CD4-positive, alpha-beta memory T cell (primary cell): ENCODE results near the gene CENPP. TPM values are rescaled to one million over a fixed set of nuclear protein-coding genes. Genes with fewer than 3 reads are reported as not detected.

Experiments used
- CTCF ChIA-PET: fragments of 350-600 bp; sonication (Branson Sonifier 250); formaldehyde crosslinking; loops from one replicate; lab custom pipeline; 2021; ENCODE audit warnings: inconsistent platforms; ENCODE audit not compliant: partially characterized antibody; lab: Charles Lee
- POLR2A ChIA-PET: fragments of 350-600 bp; sonication (Branson Sonifier 250); formaldehyde crosslinking; loops from one replicate; lab custom pipeline; 2021; ENCODE audit not compliant: partially characterized antibody; lab: Charles Lee
- DNase-seq, 5 donors: peaks; one replicate each; pipeline versions ENCODE4 v3.0.0 to v3.0.0-alpha.2; 2020 to 2022; ENCODE audit warnings: mixed read lengths in 1 of 5
- H3K27ac ChIP-seq: one replicate; pipeline ENCODE4 v1.7.0; 2013; ENCODE audit warnings: low read depth, low read length
- H3K27me3 ChIP-seq: 2 replicates; pipeline ENCODE4 v1.7.0; 2013; ENCODE audit warnings: mild to moderate bottlenecking, low read length, moderate library complexity; ENCODE audit not compliant: insufficient read depth
- H3K36me3 ChIP-seq: 2 replicates; pipeline ENCODE4 v1.7.0; 2013; ENCODE audit warnings: mild to moderate bottlenecking, low read length, moderate library complexity; ENCODE audit not compliant: insufficient read depth
- H3K4me1 ChIP-seq: 2 replicates; pipeline ENCODE4 v1.7.0; 2013; ENCODE audit warnings: mild to moderate bottlenecking, low read length, moderate library complexity; ENCODE audit not compliant: insufficient read depth
- H3K4me3 ChIP-seq, 2 donors: one replicate each; pipeline ENCODE4 v1.7.0; 2013; ENCODE audit warnings: low read length in 2 of 2, mild to moderate bottlenecking in 1 of 2
- H3K9me3 ChIP-seq, 2 donors: one replicate each; pipeline ENCODE4 v1.7.0; 2013; ENCODE audit warnings: low read length in 2 of 2, control low read depth in 1 of 2; ENCODE audit not compliant: control insufficient read depth in 1 of 2
- H3K27ac Mint-ChIP-seq, 7 donors: one replicate each; pipeline ENCODE4 v1.8.0; 2020 to 2021; ENCODE audit warnings: mixed read lengths in 7 of 7, mild to moderate bottlenecking in 6 of 7, inconsistent platforms in 3 of 7, moderate library complexity in 3 of 7
- H3K27me3 Mint-ChIP-seq, 2 donors: one replicate each; pipeline ENCODE4 v1.8.0; 2020 to 2021; ENCODE audit warnings: mixed read lengths in 2 of 2
- H3K36me3 Mint-ChIP-seq, 2 donors: one replicate each; pipeline ENCODE4 v1.8.0; 2020 to 2021; ENCODE audit warnings: mixed read lengths in 2 of 2, inconsistent platforms in 1 of 2, mild to moderate bottlenecking in 1 of 2
- H3K4me1 Mint-ChIP-seq, 4 donors: one replicate each; pipeline ENCODE4 v1.8.0; 2020 to 2021; ENCODE audit warnings: mixed read lengths in 4 of 4, mild to moderate bottlenecking in 1 of 4
- H3K4me3 Mint-ChIP-seq, 8 donors: one replicate each; pipeline ENCODE4 v1.8.0; 2020 to 2021; ENCODE audit warnings: mixed read lengths in 8 of 8, mild to moderate bottlenecking in 7 of 8, moderate library complexity in 6 of 8, inconsistent platforms in 3 of 8
- H3K9me3 Mint-ChIP-seq, 8 donors: one replicate each; pipeline ENCODE4 v1.8.0; 2020 to 2021; ENCODE audit warnings: mixed read lengths in 8 of 8, mild to moderate bottlenecking in 5 of 8, inconsistent platforms in 3 of 8, moderate library complexity in 1 of 8
- intact Hi-C: fragments of 100-400 bp; cut with micrococcal nuclease; formaldehyde crosslinking; loops from one replicate; pipeline ENCODE4 v1.15.1; 2023
- polyA plus RNA-seq, 2 donors: library from polyadenylated mRNA; unstranded; fragments of 300-500 nt; fragmentation: Illumina TruSeq; gene quantifications; one replicate each; pipeline ENCODE4 v1.2.3, GENCODE V29; 2021
- total RNA-seq, 2 experiments: library from RNA; stranded (reverse); gene quantifications; one replicate each; pipeline ENCODE4 v1.2.3, GENCODE V29; 2021

CENPP gene
- total and polyA plus RNA-seq, 4 experiments from 2014 or later: 0.55 to 9.5 (median 3.4) TPM

GRCh38 chr9:92482805-92483204 lies 157.1 kb downstream of the CENPP start:
- no peak overlapping the region for H3K27ac ChIP-seq
- no peak overlapping the region for H3K4me3 ChIP-seq
- Mint-ChIP-seq H3K27ac (no peak overlapping the region), H3K36me3 (no peaks in the 10 kb centered on the region), H3K27me3 (no peaks in the 10 kb centered on the region), H3K4me3 (no peak overlapping the region), H3K4me1 (peaks cover 0 to 3% (median 1%) of the 10 kb centered on the region in 4 donors), H3K9me3 (no peaks in the 10 kb centered on the region)
- POLR2A ChIA-PET: no interaction called here
- H3K4me1 ChIP-seq: no peaks in the 10 kb centered on the region
- intact Hi-C loops: no loop called here
- CTCF ChIA-PET: no interaction called here
- no peaks in the 10 kb centered on the region for H3K9me3 ChIP-seq
- DNase-seq: no peak
- H3K27me3 ChIP-seq: no peaks in the 10 kb centered on the region
- no peaks in the 10 kb centered on the region for H3K36me3 ChIP-seq

DNA sequence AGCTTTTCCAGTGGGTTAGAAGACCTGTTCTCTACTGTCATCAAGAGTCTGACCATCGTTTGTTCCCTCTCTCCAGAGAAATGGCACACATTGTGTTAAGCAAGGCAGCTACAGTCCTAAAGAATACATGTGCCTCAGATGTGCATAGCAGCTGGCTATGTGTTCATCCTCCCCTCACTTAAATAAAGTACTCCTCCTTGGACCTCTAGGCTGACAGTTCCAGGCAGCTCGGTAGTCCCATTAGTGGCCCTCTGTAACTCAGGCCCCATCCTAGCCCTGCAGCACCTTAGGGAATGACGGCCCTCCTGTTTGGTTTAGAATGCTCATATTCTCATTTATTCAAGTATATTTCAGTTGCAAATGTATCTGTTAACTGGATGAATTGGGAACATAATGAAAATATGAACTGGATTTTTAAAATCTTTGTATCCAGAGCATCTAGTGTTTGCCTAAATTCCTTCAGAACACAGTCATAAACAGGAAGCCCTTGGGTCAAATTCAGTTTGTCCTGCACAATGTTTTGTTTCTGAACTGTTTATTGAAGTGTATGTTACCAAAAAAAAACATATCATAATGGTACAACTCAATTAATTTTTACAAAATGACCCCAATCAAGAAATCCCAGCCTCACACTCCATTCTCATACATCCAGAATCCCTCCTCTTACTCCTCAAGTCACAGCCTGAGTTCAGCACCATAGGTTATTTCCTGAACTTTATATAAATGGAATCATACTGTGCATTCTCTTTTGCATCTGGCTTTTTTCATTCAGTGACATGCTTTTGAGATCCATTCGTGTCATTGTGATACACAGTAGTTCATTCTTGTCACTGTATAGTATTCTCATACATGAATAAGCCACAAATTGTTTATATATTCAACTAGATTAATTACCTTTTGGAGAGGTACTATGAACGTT lies 158.1 kb downstream of the CENPP start:
- Histone ChIP-seq H3K27me3 (no peaks in the 10 kb centered on the region), H3K36me3 (no peaks in the 10 kb centered on the region), H3K27ac (no peak overlapping the region), H3K4me3 (no peak overlapping the region), H3K4me1 (no peaks in the 10 kb centered on the region), H3K9me3 (no peaks in the 10 kb centered on the region)
- Mint-ChIP-seq H3K27me3 (no peaks in the 10 kb centered on the region), H3K9me3 (no peaks in the 10 kb centered on the region), H3K36me3 (no peaks in the 10 kb centered on the region), H3K4me3 (no peak overlapping the region), H3K27ac (peak overlapping the region in 1 of 7 donors; percentile 5), H3K4me1 (peaks cover 0 to 3% (median 1%) of the 10 kb centered on the region in 4 donors)
- ChIA-PET CTCF (no interaction called here), POLR2A (no interaction called here)
- DNase-seq: no peak
- intact Hi-C loops: no loop called here

- Mint-ChIP-seq H3K36me3 (no peaks in the 10 kb centered on the region), H3K27ac (no peak overlapping the region), H3K9me3 (no peaks in the 10 kb centered on the region)
Observed at GRCh38 chr9:92484563-92484962, 158.8 kb downstream of the CENPP start.

GRCh38 chr9:92486371-92486770 lies 160.6 kb downstream of the CENPP start:
- ChIA-PET CTCF (no interaction called here), POLR2A (no interaction called here)
- H3K27ac Mint-ChIP-seq: no peak overlapping the region
- H3K4me3 Mint-ChIP-seq: no peak overlapping the region
- H3K4me1 Mint-ChIP-seq: no peaks in the 10 kb centered on the region
- no peaks in the 10 kb centered on the region for H3K36me3 Mint-ChIP-seq
- H3K9me3 ChIP-seq: no peaks in the 10 kb centered on the region
- no peaks in the 10 kb centered on the region for H3K27me3 ChIP-seq
- no peaks in the 10 kb centered on the region for H3K4me1 ChIP-seq
- H3K4me3 ChIP-seq: no peak overlapping the region
- no peaks in the 10 kb centered on the region for H3K27me3 Mint-ChIP-seq
- no peak overlapping the region for H3K27ac ChIP-seq
- no peaks in the 10 kb centered on the region for H3K9me3 Mint-ChIP-seq
- no peak for DNase-seq
- intact Hi-C loops: no loop called here
- no peaks in the 10 kb centered on the region for H3K36me3 ChIP-seq

More at GRCh38 chr9:92484563-92484962, 158.8 kb downstream of the CENPP start:
- H3K4me1 Mint-ChIP-seq: peaks cover 0 to 3% (median 1%) of the 10 kb centered on the region in 4 donors
- ChIA-PET POLR2A (no interaction called here), CTCF (no interaction called here)
- H3K27me3 Mint-ChIP-seq: no peaks in the 10 kb centered on the region
- Histone ChIP-seq H3K9me3 (no peaks in the 10 kb centered on the region), H3K27me3 (no peaks in the 10 kb centered on the region), H3K4me3 (no peak overlapping the region), H3K27ac (no peak overlapping the region), H3K4me1 (no peaks in the 10 kb centered on the region), H3K36me3 (no peaks in the 10 kb centered on the region)
- intact Hi-C loops: no loop called here
- DNase-seq: no peak
- no peak overlapping the region for H3K4me3 Mint-ChIP-seq

DNA sequence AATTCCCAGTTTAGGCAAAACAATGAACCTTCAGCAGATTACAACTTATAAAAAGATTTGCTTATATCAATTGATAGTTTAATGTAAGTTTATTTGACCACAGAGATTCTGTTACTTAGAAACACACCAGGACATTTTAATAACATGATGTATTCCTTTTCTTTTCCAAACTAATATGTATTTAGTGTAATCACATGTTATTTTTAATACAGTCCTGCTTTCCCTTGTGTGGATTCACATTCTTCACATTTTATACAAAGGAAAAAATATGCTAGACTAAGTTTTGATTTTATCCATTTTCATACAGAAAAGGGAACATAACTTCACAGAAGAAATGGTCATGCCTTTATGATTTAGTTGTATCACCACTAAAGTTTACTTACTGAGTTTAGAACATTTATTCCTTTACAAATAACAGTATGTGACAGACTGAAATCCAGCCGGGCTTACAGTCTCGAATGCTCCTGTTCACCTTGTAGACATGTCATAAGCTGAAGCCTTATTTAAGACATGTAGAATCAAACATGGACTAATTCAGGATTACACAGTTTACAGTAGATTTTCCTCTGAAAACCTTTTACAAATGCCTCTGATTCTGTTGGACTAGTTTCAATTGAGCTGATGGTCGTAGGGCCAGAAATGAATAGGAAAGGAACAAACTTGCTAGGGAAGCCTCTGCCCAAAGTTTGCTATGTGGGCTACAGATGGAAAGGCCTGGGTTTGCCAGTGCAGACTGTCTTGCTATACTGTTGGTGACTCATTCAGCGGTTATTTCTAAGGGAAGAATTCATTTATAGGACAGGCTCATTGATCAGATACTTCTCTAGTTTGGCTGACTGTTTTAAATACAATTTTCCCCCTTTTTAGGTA lies 163.2 kb downstream of the CENPP start:
- intact Hi-C loops: no loop called here
- no peaks in the 10 kb centered on the region for H3K4me1 ChIP-seq
- no peak overlapping the region for H3K27ac ChIP-seq
- ChIA-PET POLR2A (no interaction called here), CTCF (no interaction called here)
- DNase-seq: no peak
- Mint-ChIP-seq H3K36me3 (no peaks in the 10 kb centered on the region), H3K27me3 (no peaks in the 10 kb centered on the region), H3K4me3 (no peak overlapping the region), H3K4me1 (no peaks in the 10 kb centered on the region), H3K27ac (no peak overlapping the region), H3K9me3 (no peaks in the 10 kb centered on the region)
- H3K4me3 ChIP-seq: no peak overlapping the region
- no peaks in the 10 kb centered on the region for H3K9me3 ChIP-seq
- no peaks in the 10 kb centered on the region for H3K36me3 ChIP-seq
- no peaks in the 10 kb centered on the region for H3K27me3 ChIP-seq

DNA sequence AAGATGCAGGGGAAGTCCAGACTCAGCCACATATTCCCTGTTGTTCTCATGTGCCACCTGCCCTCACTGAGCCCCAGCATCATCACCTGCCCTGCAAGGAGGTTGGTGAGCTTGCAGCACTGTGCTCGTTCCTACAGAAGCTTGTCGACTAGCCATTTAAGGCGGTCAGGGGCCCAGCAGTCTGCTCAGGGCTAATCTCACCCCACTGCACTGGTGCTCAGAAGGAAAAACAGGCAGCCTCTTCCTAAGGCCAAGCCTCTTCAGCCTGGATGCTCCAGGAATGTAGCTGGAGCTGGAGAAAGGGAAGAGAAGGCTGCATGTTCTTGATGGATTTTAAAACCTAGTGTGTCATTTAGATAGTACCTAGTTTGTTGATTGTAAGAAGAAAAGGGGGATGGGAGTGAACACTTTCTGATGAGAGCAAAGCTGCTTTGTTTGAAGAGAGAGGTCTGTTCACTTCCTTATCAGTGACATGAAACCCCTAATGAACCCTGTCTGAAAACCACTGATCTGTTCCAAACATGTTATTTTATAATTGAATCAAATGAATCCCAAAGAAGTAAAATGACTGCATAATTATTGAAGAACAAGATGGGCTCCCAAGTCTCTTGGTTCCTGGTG lies 167.1 kb downstream of the CENPP start:
- CTCF ChIA-PET: no interaction called here
- no peaks in the 10 kb centered on the region for H3K9me3 Mint-ChIP-seq
- Histone ChIP-seq H3K27ac (no peak overlapping the region), H3K4me1 (no peaks in the 10 kb centered on the region), H3K36me3 (no peaks in the 10 kb centered on the region), H3K4me3 (no peak overlapping the region), H3K27me3 (no peaks in the 10 kb centered on the region), H3K9me3 (no peaks in the 10 kb centered on the region)
- no peak for DNase-seq
- H3K4me3 Mint-ChIP-seq: no peak overlapping the region
- no peaks in the 10 kb centered on the region for H3K36me3 Mint-ChIP-seq
- intact Hi-C loops: no loop called here
- H3K4me1 Mint-ChIP-seq: no peaks in the 10 kb centered on the region
- H3K27ac Mint-ChIP-seq: no peak overlapping the region
- H3K27me3 Mint-ChIP-seq: no peaks in the 10 kb centered on the region
- POLR2A ChIA-PET: no interaction called here
